SK-N-MC (cell line): Measurements from ENCODE around the gene MPZ.

ENCODE experiments used
- EZH2 ChIP-seq: fragments of 200-600 bp; sonication (generic); IDR thresholded peaks from one replicate; pipeline ENCODE4 v1.6.1; 2017; ENCODE audit warnings: antibody characterized with exemption
- POLR2AphosphoS5 ChIP-seq: IDR thresholded peaks from 2 replicates; pipeline ENCODE4 v1.6.1; 2012; ENCODE audit warnings: mild to moderate bottlenecking, low read depth, low read length, borderline replicate concordance

- no peak for TF ChIP-seq POLR2AphosphoS5
- no peak for TF ChIP-seq EZH2
These were observed 47.3 kb upstream of the MPZ start for GRCh38 chr1:161357073-161357472.
